ENCODE data around the gene TMEM245.
"Not testable (repeated sequence)": the region's sequence is repeated elsewhere in the genome, so short reads cannot be mapped to it uniquely, and the experiment has no call there.

Gene TMEM245

DNA sequence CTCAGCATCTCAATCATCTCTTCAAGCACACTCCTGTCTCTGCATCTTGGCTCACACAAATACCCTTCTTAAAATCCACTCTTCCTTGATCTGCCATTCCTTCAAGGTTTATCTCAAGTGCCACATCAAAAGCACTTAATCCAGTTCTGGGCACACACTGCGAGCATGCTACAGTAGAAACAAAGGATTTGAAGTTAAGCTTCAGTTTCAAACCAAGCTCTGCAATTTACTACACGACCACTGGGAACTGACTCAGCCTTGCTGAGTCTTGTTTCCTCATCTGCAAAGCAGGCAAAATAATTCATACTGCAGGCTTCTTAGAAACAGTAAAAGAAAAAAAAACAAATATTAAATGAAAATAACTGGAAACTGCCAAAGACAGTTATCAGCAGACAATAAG is 56.0 kb downstream of the TMEM245 start:
- DNase-seq (ENCODE audit: low read depth), result no peak

DNA sequence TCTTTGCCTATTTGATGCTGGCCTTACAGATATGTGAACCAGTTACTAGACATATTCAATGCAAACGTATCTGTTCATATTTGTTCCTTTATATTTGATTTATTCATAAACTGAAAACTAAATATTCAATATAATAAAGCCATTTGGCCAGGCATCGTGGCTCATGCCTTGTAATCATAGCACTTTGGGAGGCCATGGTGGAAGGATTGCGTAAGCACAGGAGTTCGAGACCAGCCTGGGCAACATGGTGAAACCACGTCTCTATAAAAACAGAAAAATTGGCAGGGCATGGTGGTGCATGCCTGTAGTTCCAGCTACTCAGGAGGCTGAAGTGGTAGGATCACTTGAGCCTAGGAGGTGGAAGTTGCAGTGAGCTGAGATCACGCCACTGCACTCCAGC is 57.2 kb downstream of the TMEM245 start:
- no peak for DNase-seq (ENCODE audit: low read depth)

DNA sequence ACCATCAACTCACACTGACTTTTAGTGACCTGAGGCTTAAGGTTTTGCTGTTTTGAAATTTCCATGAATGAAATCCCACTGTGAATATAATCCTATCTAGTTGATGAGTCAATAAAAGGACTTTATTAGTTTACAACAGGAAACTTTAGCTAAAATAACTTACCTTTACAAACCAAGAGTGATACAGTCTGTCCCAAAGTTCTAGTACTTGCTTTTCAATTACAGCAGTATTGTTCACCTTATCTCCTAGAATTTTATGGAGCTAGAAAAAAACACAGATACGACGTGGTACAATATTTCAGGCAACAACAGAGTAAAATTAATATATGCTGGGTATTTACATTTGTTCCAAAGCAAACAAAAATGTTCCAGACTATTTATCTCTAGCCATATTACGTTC is 59.6 kb downstream of the TMEM245 start:
- no peak for DNase-seq (ENCODE audit: low read depth)

DNA sequence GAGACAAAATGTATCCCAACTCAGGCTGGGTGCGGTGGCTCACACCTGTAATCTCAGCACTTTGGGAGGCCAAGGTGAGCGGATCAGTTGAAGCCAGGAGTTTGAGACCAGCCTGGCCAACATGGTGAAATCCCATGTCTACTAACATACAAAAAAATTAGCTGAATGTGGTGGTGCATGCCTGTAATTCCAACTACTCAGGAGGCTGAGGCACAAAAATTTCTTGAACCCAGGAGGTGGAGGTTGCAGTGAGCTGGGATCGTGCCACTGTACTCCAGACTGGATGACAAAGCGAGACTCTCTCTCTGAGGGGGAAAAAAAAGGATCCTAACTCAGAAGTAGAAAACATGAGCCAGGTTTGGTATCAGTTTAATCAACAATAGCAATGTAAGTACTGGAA is 66.6 kb downstream of the TMEM245 start:
- DNase-seq (ENCODE audit: low read depth), result not testable (repeated sequence)

DNA sequence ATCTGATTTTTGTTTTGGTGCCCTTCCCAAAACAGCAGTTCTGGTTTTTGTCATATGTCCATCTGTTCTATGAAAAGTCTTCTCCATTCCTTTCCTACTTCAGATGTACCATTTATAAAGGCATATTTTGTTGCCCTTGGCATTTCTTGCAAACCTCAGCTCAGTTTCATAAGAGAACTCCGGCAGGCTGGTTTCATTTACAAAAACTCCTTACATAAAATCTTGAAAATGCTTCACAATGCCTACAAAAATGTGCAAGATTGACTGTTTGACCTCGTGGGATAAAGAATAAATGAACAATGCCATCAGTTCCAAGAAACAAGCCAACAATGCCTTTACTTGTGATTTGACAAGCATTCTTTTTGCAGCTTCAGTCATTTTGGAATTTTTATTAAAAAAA is 67.3 kb downstream of the TMEM245 start:
- no peak for DNase-seq (ENCODE audit: low read depth)

DNA sequence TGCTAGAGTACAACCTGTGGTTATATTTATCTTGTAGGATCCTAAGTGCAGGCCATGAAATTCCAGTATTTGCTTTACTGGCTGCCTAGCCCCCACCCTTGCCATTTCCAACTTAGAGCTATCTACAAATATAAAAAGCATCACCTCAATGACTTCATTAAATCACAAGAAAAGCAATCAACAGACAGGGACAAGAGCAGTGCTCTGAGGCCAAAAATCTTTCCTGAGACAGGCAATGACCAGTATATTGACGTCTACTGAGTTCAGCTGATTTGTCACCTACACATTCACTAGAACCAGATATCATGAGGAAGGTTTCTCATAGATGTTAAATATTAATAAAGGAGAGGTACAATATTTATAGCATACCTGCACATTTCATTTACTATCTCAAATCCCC is 68.0 kb downstream of the TMEM245 start:
- no peak for DNase-seq (ENCODE audit: low read depth)

DNA sequence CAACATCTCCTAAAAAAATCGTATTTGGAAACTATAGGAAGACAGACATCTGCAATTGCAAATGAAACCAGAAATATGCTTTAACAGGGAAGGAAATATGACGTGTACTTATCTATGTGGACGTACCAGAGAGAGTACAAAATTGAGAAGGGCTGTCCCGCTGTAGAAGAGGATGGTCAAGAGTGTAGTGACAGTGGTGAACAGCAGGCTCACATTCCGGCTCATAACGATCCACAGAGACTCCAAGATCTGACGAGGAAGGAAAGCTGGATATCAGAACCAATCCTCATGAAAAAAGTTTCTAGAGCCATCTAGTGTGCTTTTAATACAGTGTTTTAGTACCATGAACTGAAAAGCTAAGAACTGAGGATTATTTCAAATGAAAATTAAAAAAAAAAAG is 69.3 kb downstream of the TMEM245 start:
- no peak for DNase-seq (ENCODE audit: low read depth)

DNA sequence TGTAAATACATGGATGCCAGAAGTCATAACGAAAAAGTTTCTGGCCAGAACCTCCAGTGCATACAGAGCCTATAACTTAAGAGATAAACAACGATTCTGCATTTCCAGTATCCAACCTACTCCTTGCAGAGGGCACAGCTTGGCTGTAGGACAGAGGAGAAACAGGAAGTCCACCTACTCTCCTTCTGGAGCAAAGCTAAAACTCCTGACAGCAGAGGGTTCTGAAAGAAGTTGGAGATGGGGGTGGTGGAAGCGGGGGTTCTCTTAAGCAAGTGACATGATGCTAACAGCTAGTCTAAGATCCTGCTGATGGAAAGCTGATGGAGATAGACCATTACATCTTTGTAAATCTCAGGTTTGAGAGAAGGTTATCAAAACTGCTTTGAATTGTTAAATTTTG is 70.9 kb downstream of the TMEM245 start:
- no peak for DNase-seq (ENCODE audit: low read depth)

DNA sequence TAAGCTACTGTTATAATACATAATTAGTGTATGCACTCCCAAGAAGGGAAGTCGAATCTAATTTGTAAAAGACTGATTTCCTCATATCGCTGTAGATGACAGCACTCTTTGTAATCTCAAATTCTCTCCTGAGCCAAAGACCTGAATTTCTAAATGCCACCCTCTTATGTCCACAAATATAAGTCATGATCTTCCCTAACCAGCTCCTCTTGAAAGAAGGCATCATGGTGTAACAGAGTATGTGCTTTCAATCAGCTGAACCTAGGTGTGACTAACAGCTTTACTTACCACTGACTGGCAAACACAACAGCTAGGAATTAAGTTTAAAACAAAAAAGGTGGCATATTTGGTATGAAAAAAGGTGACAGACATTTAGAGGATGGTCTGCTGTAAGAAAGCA is 72.5 kb downstream of the TMEM245 start:
- DNase-seq (ENCODE audit: low read depth), result no peak

DNA sequence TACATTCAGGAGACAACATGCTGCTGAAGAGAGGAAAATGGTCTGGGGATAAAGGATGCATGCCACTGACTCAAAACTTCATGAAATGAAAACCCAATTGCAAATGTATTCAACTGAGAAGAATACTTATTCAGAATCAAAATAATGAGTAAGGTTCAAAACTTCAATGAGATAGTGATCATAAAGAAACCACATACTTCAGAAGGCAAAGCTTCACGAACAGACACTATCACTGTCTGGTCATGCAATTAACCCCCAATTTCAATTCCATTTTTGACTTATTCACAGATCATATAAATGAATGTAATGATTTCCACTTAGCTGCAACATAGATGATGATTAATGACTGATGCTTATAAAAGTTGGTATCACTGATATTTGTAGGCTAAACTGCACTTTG is 73.4 kb downstream of the TMEM245 start:
- no peak for DNase-seq (ENCODE audit: low read depth)

DNA sequence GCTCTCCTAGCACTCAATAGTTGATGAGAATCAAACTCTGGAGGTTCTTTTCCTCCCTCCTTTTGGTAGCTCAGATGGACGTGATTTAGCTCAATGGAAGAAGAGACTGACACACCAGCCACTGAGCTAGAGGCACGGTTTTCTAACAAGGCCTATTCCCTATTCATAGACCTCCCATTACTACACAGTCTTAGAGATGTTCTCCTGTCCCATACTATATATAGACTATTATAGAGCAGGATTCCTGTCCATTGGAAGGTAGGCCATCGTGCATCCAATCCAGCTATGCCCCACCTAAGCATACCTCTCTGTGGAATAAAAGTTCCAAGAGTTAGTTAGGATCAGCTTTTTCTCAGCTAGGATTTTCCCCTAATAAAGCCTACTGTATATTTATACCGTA is 76.2 kb downstream of the TMEM245 start:
- no peak for DNase-seq (ENCODE audit: low read depth)

DNA sequence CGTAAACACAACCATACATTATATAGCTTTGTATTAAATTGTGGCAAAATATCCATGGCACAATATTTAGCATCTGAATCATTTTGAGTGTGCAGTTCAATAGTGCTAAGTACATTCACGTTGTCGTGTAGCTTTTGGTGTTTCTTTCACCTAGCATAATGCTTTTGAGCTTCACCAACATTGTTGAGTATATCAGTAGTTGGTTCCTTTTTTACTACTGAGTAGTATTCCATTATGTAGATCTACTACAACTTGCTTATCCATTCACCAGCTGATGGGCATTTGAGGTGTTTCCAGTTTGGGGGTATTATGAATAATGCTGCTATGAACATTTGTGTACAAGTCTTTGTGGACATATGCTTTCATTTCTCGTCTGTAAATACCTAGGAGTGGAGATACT is 79.2 kb downstream of the TMEM245 start:
- no peak for DNase-seq (ENCODE audit: low read depth)

DNA sequence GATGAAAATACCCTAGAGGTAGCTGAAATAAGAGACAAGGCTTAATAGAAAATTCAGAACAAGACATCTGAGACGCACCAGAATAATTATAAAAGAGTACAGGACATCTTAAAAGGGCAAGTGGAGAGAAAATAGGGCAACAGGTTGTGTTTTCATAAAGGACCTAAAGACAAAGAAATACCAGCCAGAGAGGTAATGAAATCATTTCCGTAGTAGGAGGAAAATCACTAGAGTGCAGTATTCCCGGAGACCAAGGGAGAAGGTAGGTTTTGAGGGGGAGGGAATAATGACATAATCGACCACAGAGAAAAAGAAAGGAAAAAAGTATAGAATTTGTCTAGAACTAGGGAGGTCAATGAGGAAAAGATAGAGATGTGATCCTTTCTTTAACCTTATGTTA is 80.2 kb downstream of the TMEM245 start:
- DNase-seq (ENCODE audit: low read depth), result no peak

DNA sequence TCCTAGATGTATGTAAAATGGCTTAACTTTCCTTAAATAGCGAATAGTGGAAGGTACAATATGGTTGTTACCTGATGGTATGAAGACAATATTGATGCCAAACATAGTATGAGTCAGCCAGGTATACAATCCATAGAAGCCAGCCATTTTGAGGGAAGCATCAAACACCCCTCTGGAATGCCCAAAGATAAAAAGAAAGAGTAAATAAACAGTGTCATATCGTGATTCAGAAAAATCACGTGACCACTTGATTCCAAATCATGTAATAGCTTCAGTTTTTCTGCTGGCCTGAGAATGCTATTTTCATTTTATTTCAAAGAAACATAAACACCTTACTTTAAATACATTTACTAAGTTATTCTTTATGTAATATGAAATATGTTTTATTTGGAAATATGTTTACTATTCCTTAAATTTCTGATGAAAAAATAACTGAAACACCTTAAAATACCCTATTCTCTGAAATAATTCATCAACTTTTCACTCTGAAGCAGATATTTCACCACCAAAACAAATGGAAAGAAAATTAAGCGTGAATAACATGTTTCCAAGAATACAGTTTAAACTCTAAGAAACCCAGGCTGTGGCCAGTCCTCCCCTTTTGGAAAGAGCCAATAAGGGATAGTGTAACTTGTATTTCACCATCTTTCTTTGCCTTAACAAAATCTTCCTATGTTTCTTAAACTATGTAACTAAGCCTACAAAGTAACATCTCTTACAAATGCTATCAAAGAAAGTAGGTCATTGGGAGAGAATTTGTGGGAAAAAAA is 81.6 kb downstream of the TMEM245 start:
- no peak for DNase-seq (ENCODE audit: low read depth)

DNA sequence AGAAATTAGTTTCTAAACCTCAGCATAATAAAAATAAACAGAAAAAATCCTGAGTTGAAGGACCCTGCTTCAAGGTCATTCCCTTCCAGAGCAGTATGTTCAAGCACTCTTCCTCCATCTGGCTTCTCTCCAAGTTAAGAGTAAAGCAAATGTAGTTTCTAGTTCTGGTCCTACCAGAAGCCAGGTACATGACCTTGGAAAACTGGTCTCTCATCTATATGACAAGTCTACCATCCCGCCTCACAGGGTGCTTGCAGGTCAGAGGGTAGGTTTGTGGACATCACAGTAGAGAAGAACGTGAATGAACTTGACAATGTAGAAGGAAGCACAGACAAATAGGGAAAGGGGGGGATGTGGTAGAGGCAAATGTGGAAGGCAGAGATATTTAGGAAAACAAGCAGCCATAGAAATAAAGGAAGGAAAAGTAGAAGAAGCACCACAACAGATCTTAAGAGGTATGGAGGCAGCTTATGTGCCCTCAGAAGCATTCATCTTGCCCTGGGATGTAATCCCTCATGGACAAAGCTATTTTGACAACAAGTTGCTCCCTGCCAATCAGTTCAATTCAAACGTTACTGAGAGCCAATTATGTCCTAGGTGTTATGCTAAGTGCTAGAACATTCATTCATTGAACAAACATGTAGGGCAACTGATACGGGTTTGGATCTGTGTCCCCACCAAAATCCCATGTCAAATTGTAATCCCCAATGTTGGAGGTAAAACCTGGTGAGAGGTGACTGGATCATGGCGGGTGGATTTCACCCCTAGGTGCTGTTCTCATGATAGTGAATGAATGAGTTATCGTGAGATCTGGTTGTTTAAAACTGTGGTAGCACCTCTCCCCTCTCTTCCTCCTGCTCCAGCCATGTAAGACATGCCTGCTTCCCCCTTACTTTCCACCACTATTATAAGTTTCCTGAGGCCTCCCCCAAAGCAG is 82.7 kb downstream of the TMEM245 start:
- no peak for DNase-seq (ENCODE audit: low read depth)

DNA sequence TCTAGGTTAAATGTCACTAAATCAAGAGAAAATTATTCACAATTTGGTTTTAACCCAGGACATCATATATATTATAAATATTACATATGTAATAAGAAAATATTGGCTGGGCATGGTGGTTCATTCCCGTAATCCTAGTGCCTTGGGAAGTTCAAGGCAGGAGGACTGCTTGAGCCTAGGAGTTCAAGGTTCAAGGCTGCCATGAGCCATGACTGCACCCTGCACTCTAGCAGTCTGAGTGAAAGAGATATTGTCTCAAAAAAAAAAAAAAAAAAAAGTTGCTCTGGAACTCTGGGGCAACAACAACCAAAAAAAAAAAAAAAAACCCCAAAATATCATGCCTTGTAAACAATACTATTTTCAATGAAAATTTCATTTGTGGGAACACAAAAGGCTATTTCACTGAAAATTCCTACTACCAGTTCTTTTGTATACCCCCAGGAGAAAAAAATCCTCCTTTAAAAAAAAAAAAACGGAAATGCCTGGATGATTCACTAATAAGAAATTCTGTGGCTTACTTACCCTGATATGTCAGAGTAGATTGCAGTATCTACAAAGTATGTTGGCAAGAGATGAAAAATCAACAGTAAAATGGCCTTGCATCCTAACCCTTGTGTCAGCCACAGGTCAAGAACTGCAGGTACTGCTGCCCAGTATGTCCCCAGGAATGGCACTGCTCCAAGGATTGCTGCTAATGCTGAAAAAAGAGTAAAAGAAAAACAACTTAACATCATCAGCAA is 83.9 kb downstream of the TMEM245 start:
- DNase-seq (ENCODE audit: low read depth), result no peak

DNA sequence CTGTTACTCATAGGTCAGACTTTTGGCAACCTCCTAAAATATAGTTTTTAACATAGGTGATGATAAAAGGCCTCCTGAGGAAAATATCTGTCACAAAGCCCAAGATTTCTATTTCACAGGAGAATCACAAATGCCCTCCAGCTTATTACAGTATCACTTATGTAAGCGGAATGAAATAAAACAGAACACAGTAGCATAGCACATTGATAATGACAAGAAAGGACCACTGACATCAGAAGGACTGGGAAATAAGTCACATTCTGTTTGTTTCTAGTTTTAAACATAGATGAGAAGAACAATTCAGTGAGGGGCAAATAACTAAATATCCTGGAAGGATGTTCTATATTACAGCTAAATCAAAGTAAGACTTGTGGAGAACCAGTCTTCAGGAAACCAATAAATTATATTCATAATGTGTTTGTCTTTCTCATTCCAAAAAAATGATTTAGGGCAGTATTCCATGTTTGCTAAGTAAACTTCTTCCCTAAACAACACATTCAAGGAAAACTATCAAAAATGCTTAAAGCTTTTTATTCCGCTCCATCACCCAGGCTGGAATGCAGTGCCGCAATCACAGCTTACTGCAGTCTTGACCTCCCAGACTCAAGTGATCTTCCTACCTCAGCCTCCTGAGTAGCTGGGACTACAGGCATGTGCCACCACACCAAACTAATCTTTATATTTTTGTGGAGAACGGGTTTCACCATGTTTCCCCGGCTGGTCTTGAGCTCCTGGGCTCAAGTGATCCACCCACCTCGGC is 85.6 kb downstream of the TMEM245 start:
- DNase-seq (ENCODE audit: low read depth), result no peak

DNA sequence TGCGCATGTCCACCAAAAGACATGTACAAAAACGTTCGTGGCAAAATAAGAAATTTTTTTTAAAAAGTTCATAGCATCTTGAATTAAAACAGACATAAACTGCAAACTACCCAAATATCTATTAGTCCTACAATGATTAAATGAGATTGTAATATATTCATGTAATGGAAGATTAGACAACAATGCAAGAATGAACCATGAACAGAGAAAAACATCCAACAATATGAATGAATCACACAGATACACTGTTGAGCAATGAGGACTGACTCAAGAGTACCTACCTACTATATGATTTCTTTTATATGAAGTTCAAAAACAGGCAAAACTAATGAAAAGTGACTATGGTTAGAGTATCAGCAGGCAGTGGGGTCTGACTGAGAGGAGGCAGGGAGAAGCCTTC is 88.5 kb downstream of the TMEM245 start:
- no peak for DNase-seq (ENCODE audit: low read depth)

DNA sequence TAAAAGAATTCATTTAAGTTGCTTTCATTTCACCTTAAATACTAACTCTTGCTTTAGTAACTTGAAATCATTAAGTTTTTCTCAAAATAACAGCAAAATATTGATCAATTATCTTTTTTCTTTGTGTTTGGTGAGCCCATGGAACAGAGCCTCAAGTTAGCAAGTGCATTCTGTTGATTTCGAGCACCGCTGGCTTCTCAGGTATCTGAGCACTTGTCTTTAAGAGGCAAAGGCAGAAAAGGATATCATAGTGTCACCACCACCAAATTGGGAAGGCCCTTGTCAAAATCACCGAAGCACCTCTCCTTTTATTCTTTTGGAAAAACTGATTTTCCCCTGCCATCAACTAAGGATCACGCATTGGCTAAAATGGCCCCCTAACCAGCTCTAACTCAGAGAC is 89.3 kb downstream of the TMEM245 start:
- no peak for DNase-seq (ENCODE audit: low read depth)

DNA sequence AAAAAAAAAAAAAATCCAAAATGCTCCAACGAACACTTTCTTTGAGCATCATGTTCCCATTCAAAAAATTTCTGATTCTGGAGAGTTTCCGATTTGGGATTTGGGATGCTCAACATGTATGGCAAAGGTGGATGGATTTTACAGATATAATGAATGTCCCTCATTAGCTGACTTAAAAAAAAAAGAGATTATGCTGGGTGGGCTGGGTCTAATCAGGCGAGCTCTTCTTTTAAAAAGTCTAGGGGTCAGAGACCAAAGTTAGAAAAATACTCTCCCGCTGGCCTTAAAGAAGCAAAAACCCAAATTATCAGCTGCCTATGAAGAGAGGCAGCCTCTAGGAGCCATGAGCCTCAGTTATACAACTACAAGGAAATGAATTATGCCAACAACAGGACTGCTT is 91.3 kb downstream of the TMEM245 start:
- DNase-seq (ENCODE audit: low read depth), result no peak

DNA sequence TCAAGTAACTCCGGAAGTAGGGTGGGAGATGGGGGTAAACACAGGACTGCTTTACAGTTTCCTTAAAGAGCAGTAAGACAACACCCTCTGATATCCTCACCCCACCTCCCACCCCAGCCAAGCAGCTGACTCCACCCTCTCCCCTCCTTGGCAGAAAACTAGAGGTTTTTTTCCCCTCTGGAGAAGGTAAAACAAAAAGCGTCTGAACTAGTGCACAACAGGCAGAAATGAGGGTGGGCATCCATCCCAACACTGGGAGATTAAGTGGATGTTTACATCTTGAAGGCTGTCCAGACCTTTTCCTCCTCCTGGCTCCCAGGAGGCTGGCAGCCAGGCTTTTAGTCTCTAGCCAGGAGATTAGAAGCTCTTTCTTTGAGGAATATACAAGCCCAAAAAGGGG is 92.6 kb downstream of the TMEM245 start:
- DNase-seq (ENCODE audit: low read depth), result no peak

DNA sequence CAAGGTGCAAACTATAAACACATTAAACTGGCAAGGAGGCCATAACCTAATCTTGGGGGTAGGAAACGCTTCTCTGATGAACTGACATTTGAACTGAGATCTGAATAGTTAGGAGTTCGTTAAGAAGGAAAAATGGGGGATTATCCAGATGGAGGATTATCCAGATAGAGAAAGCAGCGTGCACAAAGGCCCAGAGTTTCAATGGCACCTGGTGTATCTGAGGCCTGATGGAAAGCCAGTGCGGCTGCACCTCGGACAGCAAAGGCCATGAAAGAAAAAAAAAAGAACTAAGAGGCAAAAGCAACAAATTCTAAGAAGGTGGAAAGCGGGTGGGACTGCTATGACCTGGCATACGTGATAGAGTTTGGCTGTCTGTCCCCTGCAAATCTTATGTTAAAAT is 93.4 kb downstream of the TMEM245 start:
- no peak for DNase-seq (ENCODE audit: low read depth)
